Measurements from ENCODE around the gene MT1G. TPM values are rescaled to one million over a fixed set of nuclear protein-coding genes. Genes with fewer than 3 reads are reported as not detected.

The MT1G gene
- total and polyA plus RNA-seq, 2 experiments from 2014 or later: 184 to 1,014 TPM

DNA sequence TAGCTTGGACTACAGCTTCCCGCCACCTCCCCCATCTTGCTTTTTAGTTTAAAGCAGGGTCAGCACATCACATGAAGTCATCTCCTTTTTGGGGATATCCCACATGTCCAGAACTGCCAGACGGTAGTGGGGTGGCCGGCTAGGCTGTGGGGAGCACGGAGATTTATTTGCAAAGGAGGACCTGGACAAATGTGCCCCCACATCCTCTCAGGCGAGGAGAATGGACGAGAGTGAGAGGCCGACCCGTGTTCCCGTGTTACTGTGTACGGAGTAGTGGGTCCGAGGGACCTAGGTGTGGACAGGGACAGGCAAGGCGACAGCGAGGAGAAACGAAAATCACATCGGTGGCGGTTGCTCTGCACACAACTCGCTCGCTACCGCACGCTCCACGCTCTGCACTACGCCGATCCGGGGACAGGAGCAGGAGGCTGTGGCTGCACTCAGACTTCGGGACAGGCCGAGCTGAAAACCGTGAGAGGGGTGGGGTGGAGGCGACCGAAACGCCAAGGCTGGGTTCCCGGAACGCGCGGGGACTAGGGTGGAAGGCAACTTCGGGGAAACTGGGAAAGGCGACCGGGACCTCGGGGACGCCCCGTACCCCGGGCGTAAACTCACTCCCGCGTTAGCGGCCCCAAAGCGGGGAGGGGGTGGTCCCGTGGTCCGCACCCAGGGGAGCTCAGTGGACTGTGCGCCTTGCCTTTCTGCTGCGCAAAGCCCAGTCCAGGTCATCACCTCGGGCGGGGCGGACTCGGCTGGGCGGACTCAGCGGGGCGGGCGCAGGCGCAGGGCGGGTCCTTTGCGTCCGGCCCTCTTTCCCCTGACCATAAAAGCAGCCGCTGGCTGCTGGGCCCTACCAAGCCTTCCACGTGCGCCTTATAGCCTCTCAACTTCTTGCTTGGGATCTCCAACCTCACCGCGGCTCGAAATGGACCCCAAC lies 29.8 kb downstream of the MT1G start, which contains the start of gene MT1A:
TSS of gene MT1A (plus strand) at position 853 of the 937 bp plus-strand sequence. CDS start at position 926, 73 bp downstream.
- peaks cover 13% of the 10 kb centered on the region; the same call in 1 of the 2 replicates for H3K4me1 ChIP-seq (ENCODE audit: insufficient read depth)
- H3K4me2 ChIP-seq: peak within 1 kb of the TSS; percentile 77
- peak within 1 kb of the TSS; percentile 66 for H3K4me3 Mint-ChIP-seq
- H3K79me2 ChIP-seq (replicated peaks; ENCODE audit: insufficient read depth): no peaks in the 10 kb centered on the region
- no peaks in the 10 kb centered on the region; the same call in 2 of the 3 replicates for H3K9me3 Mint-ChIP-seq
- peak; percentile 50 for ATAC-seq
- H2AFZ ChIP-seq: 0 out of 2 replicates have a peak within 1 kb of the TSS, but pooled peaks have one; percentile 63
- H3K27ac ChIP-seq (ENCODE audit: low read depth): no peak within 1 kb of the TSS
- no peaks in the 10 kb centered on the region for H3K9me2 ChIP-seq (ENCODE audit: insufficient read depth)
- H4K20me1 ChIP-seq (replicated peaks; ENCODE audit: insufficient read depth): peaks cover 8% of the 10 kb centered on the region
- peak within 1 kb of the TSS; percentile 57 for H3K4me3 ChIP-seq
- H3K36me3 ChIP-seq (ENCODE audit: insufficient read depth): no peaks in the 10 kb centered on the region; the same call in 1 of the 2 replicates
- peaks cover 38% of the 10 kb centered on the region for H3K4me1 Mint-ChIP-seq
- no peak within 1 kb of the TSS for H3K27ac Mint-ChIP-seq
- TF ChIP-seq ZNF331 (CRISPR knock-in tag; IDR thresholded peaks at IDR 0.05; ENCODE audit: low read depth) (no peak), JUNB (IDR thresholded peaks at IDR 0.05; ENCODE audit: unreplicated experiment) (no peak), EZH2phosphoT487 (IDR thresholded peaks at IDR 0.05; ENCODE audit: unreplicated experiment) (peak; percentile 81), EZH2 (IDR thresholded peaks at IDR 0.05; ENCODE audit: low read depth, unreplicated experiment) (peak; percentile 84), POLR2AphosphoS5 (IDR thresholded peaks at IDR 0.05; ENCODE audit: low read depth) (no peak), ZNF114 (CRISPR knock-in tag; IDR thresholded peaks at IDR 0.05) (no peak)
- TF ChIP-seq, protein P1, sequence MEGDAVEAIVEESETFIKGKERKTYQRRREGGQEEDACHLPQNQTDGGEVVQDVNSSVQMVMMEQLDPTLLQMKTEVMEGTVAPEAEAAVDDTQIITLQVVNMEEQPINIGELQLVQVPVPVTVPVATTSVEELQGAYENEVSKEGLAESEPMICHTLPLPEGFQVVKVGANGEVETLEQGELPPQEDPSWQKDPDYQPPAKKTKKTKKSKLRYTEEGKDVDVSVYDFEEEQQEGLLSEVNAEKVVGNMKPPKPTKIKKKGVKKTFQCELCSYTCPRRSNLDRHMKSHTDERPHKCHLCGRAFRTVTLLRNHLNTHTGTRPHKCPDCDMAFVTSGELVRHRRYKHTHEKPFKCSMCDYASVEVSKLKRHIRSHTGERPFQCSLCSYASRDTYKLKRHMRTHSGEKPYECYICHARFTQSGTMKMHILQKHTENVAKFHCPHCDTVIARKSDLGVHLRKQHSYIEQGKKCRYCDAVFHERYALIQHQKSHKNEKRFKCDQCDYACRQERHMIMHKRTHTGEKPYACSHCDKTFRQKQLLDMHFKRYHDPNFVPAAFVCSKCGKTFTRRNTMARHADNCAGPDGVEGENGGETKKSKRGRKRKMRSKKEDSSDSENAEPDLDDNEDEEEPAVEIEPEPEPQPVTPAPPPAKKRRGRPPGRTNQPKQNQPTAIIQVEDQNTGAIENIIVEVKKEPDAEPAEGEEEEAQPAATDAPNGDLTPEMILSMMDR (conservative IDR thresholded peaks at IDR 0.05; ENCODE audit: low read depth in 2 of 2): no peak
- TF ChIP-seq, protein P2, sequence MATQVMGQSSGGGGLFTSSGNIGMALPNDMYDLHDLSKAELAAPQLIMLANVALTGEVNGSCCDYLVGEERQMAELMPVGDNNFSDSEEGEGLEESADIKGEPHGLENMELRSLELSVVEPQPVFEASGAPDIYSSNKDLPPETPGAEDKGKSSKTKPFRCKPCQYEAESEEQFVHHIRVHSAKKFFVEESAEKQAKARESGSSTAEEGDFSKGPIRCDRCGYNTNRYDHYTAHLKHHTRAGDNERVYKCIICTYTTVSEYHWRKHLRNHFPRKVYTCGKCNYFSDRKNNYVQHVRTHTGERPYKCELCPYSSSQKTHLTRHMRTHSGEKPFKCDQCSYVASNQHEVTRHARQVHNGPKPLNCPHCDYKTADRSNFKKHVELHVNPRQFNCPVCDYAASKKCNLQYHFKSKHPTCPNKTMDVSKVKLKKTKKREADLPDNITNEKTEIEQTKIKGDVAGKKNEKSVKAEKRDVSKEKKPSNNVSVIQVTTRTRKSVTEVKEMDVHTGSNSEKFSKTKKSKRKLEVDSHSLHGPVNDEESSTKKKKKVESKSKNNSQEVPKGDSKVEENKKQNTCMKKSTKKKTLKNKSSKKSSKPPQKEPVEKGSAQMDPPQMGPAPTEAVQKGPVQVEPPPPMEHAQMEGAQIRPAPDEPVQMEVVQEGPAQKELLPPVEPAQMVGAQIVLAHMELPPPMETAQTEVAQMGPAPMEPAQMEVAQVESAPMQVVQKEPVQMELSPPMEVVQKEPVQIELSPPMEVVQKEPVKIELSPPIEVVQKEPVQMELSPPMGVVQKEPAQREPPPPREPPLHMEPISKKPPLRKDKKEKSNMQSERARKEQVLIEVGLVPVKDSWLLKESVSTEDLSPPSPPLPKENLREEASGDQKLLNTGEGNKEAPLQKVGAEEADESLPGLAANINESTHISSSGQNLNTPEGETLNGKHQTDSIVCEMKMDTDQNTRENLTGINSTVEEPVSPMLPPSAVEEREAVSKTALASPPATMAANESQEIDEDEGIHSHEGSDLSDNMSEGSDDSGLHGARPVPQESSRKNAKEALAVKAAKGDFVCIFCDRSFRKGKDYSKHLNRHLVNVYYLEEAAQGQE (IDR thresholded peaks at IDR 0.05; ENCODE audit: unreplicated experiment): no peak
- peaks cover 99% of the 10 kb centered on the region for H3K27me3 Mint-ChIP-seq (ENCODE audit: insufficient read depth, low read depth, poor library complexity)
- peak; percentile 79 for DNase-seq (ENCODE audit: low spot score)
- no peaks in the 10 kb centered on the region; the same call in 2 of the 3 replicates for H3K36me3 Mint-ChIP-seq (ENCODE audit: low read depth)
- H3K27me3 ChIP-seq (ENCODE audit: insufficient read depth): peaks cover 100% of the 10 kb centered on the region
- peaks cover 11% of the 10 kb centered on the region; the same call in 1 of the 2 replicates for H3F3A ChIP-seq (replicated peaks; ENCODE audit: low read depth)

Data from GM23338 (cell line).